GM23338 (cell line): ENCODE measurements around the gene PTPRN2. TPM values are rescaled to one million over a fixed set of nuclear protein-coding genes. Genes with fewer than 3 reads are reported as not detected.

Experiments used
- ATAC-seq: fragments of 200-7000 bp; cut with Tn5 transposase; 3 replicates; pipeline ENCODE4 v1.9.1; 2020
- DNase-seq: peaks from one replicate; pipeline ENCODE4 v3.0.0-alpha.2; 2015; ENCODE audit warnings: low spot score
- H2AFZ ChIP-seq: fragments of 200-600 bp; sonication (generic); 2 replicates; pipeline ENCODE4 v1.8.0; 2016; ENCODE audit warnings: antibody characterized with exemption, mild to moderate bottlenecking, moderate library complexity
- H3F3A ChIP-seq: fragments of 200-600 bp; sonication (generic); replicated peaks from 2 replicates; pipeline ENCODE4 v1.8.0; 2017; ENCODE audit warnings: antibody characterized with exemption, mixed run types, low read depth
- H3K27ac ChIP-seq: fragments of 200-600 bp; sonication (generic); 2 replicates; pipeline ENCODE4 v1.6.1; 2016; ENCODE audit warnings: low read depth
- H3K27me3 ChIP-seq: fragments of 200-600 bp; sonication (generic); 2 replicates; pipeline ENCODE4 v1.8.0; 2016; ENCODE audit warnings: mild to moderate bottlenecking, mixed run types, moderate library complexity; ENCODE audit not compliant: insufficient read depth
- H3K36me3 ChIP-seq: fragments of 200-600 bp; sonication (generic); 2 replicates; pipeline ENCODE4 v1.8.0; 2016; ENCODE audit warnings: mild to moderate bottlenecking; ENCODE audit not compliant: insufficient read depth
- H3K4me1 ChIP-seq: fragments of 200-600 bp; sonication (generic); 2 replicates; pipeline ENCODE4 v1.8.0; 2016; ENCODE audit warnings: mild to moderate bottlenecking, moderate library complexity; ENCODE audit not compliant: insufficient read depth
- H3K4me2 ChIP-seq: fragments of 200-600 bp; sonication (generic); 2 replicates; pipeline ENCODE4 v1.7.1; 2017; ENCODE audit warnings: mixed run types
- H3K4me3 ChIP-seq: fragments of 200-600 bp; sonication (generic); 2 replicates; pipeline ENCODE4 v1.6.1; 2016; ENCODE audit warnings: mixed run types
- H3K79me2 ChIP-seq: fragments of 200-600 bp; sonication (generic); replicated peaks from 2 replicates; pipeline ENCODE4 v1.8.0; 2017; ENCODE audit warnings: mild to moderate bottlenecking; ENCODE audit not compliant: insufficient read depth
- H3K9me2 ChIP-seq: fragments of 200-600 bp; sonication (generic); 2 replicates; pipeline ENCODE4 v1.8.0; 2017; ENCODE audit not compliant: insufficient read depth
- H4K20me1 ChIP-seq: fragments of 200-600 bp; sonication (generic); replicated peaks from 2 replicates; pipeline ENCODE4 v1.8.0; 2017; ENCODE audit warnings: mild to moderate bottlenecking; ENCODE audit not compliant: insufficient read depth
- H3K27ac Mint-ChIP-seq: 2 replicates; pipeline ENCODE4 v1.8.0; 2020; ENCODE audit warnings: inconsistent platforms, mild to moderate bottlenecking, moderate library complexity, mixed read lengths
- H3K27me3 Mint-ChIP-seq: 3 replicates; pipeline ENCODE4 v1.8.0; 2022; ENCODE audit warnings: low read depth, mild to moderate bottlenecking, moderate library complexity, mixed read lengths, inconsistent platforms; ENCODE audit not compliant: insufficient read depth, poor library complexity
- H3K36me3 Mint-ChIP-seq: 3 replicates; pipeline ENCODE4 v1.8.0; 2021; ENCODE audit warnings: low read depth, mild to moderate bottlenecking, inconsistent platforms, moderate library complexity, mixed read lengths
- H3K4me1 Mint-ChIP-seq: 3 replicates; pipeline ENCODE4 v1.8.0; 2020; ENCODE audit warnings: mild to moderate bottlenecking, inconsistent platforms, mixed read lengths
- H3K4me3 Mint-ChIP-seq: 3 replicates; pipeline ENCODE4 v1.8.0; 2021; ENCODE audit warnings: moderate library complexity, mild to moderate bottlenecking, inconsistent platforms, mixed read lengths
- H3K9me3 Mint-ChIP-seq: 3 replicates; pipeline ENCODE4 v1.8.0; 2020; ENCODE audit warnings: moderate library complexity, mild to moderate bottlenecking, inconsistent platforms, mixed read lengths
- CREB1 ChIP-seq: fragments of 250-450 bp; sonication (Bioruptor Pico); IDR thresholded peaks from 2 replicates; pipeline ENCODE4 v1.5.0; 2020; ENCODE audit warnings: low read depth, mild to moderate bottlenecking, moderate library complexity
- EZH2 ChIP-seq: fragments of 200-600 bp; sonication (generic); IDR thresholded peaks from one replicate; pipeline ENCODE4 v1.8.0; 2017; ENCODE audit warnings: antibody characterized with exemption, mild to moderate bottlenecking, low read depth; ENCODE audit not compliant: unreplicated experiment
- EZH2phosphoT487 ChIP-seq: fragments of 200-600 bp; sonication (generic); IDR thresholded peaks from one replicate; pipeline ENCODE4 v1.8.1; 2018; ENCODE audit warnings: antibody characterized with exemption; ENCODE audit not compliant: unreplicated experiment
- JUNB ChIP-seq: IDR thresholded peaks from one replicate; pipeline ENCODE4 v1.6.1; 2016; ENCODE audit warnings: antibody characterized with exemption; ENCODE audit not compliant: unreplicated experiment
- STAT1 ChIP-seq: IDR thresholded peaks from one replicate; pipeline ENCODE4 v1.6.1; 2016; ENCODE audit warnings: antibody characterized with exemption; ENCODE audit not compliant: unreplicated experiment
- ZNF114 ChIP-seq: fragments of 250-450 bp; sonication (Bioruptor Pico); IDR thresholded peaks from 2 replicates; pipeline ENCODE4 v1.5.0; 2020; ENCODE audit warnings: mild to moderate bottlenecking, moderate library complexity
- ZNF331 ChIP-seq: fragments of 250-450 bp; sonication (Bioruptor Pico); IDR thresholded peaks from 2 replicates; pipeline ENCODE4 v1.5.0; 2020; ENCODE audit warnings: low read depth, mild to moderate bottlenecking, moderate library complexity
- polyA plus RNA-seq: library from polyadenylated mRNA; unstranded; fragments of >200 nt; fragmentation: Nextera tagmentation; extraction: Ambion mirVana; gene quantifications from 2 replicates; pipeline ENCODE4 v1.2.1, GENCODE V29; 2016
- total RNA-seq: library from RNA; depleted of rRNA; stranded (reverse); fragments of >200 nt; shearing (Covaris generic); gene quantifications from 2 replicates; pipeline ENCODE4 v1.2.3, GENCODE V29; 2014
- TF ChIP-seq, protein P1 (sequence below): IDR thresholded peaks from 2 replicates; pipeline ENCODE4 v1.6.1; 2016; ENCODE audit warnings: antibody characterized with exemption
- TF ChIP-seq, protein P2 (sequence below): fragments of 250-450 bp; sonication (Bioruptor Pico); IDR thresholded peaks from 2 replicates; pipeline ENCODE4 v1.5.0; 2020; ENCODE audit warnings: mild to moderate bottlenecking, moderate library complexity

PTPRN2 gene
- total and polyA plus RNA-seq, 2 experiments from 2014 or later, result 0.87 to 4.0 TPM

DNA sequence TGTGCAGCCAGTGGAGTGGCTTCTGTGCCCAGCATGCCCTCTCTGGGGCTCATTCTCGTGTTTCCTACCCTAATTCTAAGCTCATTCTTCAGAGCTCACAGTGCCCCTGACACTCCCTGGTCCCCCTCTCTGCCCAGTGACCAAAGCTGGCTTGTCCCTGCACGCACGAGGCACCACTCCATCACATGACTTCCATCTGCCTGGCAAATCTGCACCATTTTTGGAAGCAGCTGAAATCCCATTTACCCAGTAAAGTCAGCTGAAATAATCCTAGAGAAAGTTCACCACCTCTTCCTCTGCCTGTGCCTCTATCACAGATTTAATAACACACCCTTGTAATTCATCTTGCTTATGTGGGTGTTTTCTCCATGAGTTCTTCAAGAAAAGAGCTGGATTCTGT lies 616.9 kb downstream of the PTPRN2 start (continued):
- TF ChIP-seq, protein P1, sequence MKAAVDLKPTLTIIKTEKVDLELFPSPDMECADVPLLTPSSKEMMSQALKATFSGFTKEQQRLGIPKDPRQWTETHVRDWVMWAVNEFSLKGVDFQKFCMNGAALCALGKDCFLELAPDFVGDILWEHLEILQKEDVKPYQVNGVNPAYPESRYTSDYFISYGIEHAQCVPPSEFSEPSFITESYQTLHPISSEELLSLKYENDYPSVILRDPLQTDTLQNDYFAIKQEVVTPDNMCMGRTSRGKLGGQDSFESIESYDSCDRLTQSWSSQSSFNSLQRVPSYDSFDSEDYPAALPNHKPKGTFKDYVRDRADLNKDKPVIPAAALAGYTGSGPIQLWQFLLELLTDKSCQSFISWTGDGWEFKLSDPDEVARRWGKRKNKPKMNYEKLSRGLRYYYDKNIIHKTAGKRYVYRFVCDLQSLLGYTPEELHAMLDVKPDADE, result no peak
- TF ChIP-seq EZH2phosphoT487, result no peak
- no peak for TF ChIP-seq JUNB
- TF ChIP-seq ZNF331 (CRISPR knock-in tag), result no peak
- TF ChIP-seq CREB1 (CRISPR knock-in tag), result no peak

DNA sequence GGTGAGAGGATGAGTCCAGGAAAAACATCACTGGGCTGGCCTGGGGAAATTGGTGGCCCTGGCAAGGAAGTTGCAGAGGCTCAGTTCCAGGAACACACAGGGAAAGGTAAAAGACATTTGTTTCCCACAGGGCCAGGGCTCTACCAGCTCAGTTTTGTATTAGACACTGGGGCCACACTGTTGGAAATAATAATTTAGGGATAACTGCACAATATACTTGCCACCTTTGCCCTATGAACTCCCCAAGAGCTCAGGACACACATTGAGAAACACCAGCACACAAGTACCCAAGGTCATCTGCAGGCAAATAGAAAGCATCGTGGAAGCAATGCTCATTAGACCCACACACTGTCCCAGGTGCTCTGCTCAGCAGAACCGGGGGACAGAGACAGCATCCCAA lies 617.6 kb downstream of the PTPRN2 start:
- Mint-ChIP-seq H3K27ac (no peak overlapping the region), H3K36me3 (peaks cover 43% of the 10 kb centered on the region), H3K9me3 (peaks cover 25% of the 10 kb centered on the region; the same call in 2 of the 3 replicates), H3K4me1 (no peaks in the 10 kb centered on the region), H3K27me3 (peaks cover 2% of the 10 kb centered on the region), H3K4me3 (no peak overlapping the region)
- Histone ChIP-seq H2AFZ (no peak overlapping the region), H3K9me2 (no peaks in the 10 kb centered on the region), H3K4me2 (no peak overlapping the region), H3K27me3 (no peaks in the 10 kb centered on the region), H3K4me1 (no peaks in the 10 kb centered on the region), H3K79me2 (no peaks in the 10 kb centered on the region), H4K20me1 (no peaks in the 10 kb centered on the region), H3K4me3 (no peak overlapping the region), H3K27ac (no peak overlapping the region), H3K36me3 (peaks cover 11% of the 10 kb centered on the region; the same call in 1 of the 2 replicates), H3F3A (no peaks in the 10 kb centered on the region)
- DNase-seq, result no peak
- ATAC-seq, result no peak
- TF ChIP-seq EZH2, result no peak
- TF ChIP-seq, protein P2, sequence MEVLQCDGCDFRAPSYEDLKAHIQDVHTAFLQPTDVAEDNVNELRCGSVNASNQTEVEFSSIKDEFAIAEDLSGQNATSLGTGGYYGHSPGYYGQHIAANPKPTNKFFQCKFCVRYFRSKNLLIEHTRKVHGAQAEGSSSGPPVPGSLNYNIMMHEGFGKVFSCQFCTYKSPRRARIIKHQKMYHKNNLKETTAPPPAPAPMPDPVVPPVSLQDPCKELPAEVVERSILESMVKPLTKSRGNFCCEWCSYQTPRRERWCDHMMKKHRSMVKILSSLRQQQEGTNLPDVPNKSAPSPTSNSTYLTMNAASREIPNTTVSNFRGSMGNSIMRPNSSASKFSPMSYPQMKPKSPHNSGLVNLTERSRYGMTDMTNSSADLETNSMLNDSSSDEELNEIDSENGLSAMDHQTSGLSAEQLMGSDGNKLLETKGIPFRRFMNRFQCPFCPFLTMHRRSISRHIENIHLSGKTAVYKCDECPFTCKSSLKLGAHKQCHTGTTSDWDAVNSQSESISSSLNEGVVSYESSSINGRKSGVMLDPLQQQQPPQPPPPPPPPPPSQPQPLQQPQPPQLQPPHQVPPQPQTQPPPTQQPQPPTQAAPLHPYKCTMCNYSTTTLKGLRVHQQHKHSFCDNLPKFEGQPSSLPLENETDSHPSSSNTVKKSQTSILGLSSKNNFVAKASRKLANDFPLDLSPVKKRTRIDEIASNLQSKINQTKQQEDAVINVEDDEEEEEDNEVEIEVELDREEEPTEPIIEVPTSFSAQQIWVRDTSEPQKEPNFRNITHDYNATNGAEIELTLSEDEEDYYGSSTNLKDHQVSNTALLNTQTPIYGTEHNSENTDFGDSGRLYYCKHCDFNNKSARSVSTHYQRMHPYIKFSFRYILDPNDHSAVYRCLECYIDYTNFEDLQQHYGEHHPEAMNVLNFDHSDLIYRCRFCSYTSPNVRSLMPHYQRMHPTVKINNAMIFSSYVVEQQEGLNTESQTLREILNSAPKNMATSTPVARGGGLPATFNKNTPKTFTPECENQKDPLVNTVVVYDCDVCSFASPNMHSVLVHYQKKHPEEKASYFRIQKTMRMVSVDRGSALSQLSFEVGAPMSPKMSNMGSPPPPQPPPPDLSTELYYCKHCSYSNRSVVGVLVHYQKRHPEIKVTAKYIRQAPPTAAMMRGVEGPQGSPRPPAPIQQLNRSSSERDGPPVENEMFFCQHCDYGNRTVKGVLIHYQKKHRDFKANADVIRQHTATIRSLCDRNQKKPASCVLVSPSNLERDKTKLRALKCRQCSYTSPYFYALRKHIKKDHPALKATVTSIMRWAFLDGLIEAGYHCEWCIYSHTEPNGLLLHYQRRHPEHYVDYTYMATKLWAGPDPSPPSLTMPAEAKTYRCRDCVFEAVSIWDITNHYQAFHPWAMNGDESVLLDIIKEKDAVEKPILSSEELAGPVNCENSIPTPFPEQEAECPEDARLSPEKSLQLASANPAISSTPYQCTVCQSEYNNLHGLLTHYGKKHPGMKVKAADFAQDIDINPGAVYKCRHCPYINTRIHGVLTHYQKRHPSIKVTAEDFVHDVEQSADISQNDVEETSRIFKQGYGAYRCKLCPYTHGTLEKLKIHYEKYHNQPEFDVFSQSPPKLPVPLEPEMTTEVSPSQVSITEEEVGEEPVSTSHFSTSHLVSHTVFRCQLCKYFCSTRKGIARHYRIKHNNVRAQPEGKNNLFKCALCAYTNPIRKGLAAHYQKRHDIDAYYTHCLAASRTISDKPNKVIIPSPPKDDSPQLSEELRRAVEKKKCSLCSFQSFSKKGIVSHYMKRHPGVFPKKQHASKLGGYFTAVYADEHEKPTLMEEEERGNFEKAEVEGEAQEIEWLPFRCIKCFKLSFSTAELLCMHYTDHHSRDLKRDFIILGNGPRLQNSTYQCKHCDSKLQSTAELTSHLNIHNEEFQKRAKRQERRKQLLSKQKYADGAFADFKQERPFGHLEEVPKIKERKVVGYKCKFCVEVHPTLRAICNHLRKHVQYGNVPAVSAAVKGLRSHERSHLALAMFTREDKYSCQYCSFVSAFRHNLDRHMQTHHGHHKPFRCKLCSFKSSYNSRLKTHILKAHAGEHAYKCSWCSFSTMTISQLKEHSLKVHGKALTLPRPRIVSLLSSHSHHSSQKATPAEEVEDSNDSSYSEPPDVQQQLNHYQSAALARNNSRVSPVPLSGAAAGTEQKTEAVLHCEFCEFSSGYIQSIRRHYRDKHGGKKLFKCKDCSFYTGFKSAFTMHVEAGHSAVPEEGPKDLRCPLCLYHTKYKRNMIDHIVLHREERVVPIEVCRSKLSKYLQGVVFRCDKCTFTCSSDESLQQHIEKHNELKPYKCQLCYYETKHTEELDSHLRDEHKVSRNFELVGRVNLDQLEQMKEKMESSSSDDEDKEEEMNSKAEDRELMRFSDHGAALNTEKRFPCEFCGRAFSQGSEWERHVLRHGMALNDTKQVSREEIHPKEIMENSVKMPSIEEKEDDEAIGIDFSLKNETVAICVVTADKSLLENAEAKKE (CRISPR knock-in tag), result no peak
- TF ChIP-seq STAT1, result no peak
- TF ChIP-seq ZNF114 (CRISPR knock-in tag), result no peak
